Brain microvascular endothelial cell (primary cell): ENCODE measurements around the gene CDK14.

Source experiments
- DNase-seq: peaks from one replicate; pipeline ENCODE4 v3.0.0-alpha.2; 2020
- H3K27ac ChIP-seq: fragments of 250-450 bp; sonication (Bioruptor Pico); 2 replicates; pipeline ENCODE4 v1.5.1; 2020; ENCODE audit warnings: mild to moderate bottlenecking, moderate library complexity
- H3K27me3 ChIP-seq: fragments of 250-450 bp; sonication (Bioruptor Pico); replicated peaks from 2 replicates; pipeline ENCODE4 v1.5.1; 2020; ENCODE audit warnings: mild to moderate bottlenecking
- H3K36me3 ChIP-seq: fragments of 250-450 bp; sonication (Bioruptor Pico); replicated peaks from 2 replicates; pipeline ENCODE4 v1.5.1; 2020; ENCODE audit warnings: mild to moderate bottlenecking
- H3K4me3 ChIP-seq: 2 replicates; pipeline ENCODE4 v1.5.1; 2011; ENCODE audit warnings: low read depth, mild to moderate bottlenecking, control low read depth, low read length, moderate library complexity
- CTCF ChIP-seq: IDR thresholded peaks from 2 replicates; pipeline ENCODE4 v1.5.1; 2011; ENCODE audit warnings: low read depth, mild to moderate bottlenecking, moderate library complexity, low read length, control low read depth, inconsistent platforms; ENCODE audit errors: missing control alignments
- in situ Hi-C: cut with HindIII; loops from 2 replicates; pipeline ENCODE4 v1.10.0; 2017; ENCODE audit warnings: low sequenced_read_pairs, low pct_ligation_motif_present

The CDK14 gene

GRCh38 chr7:90761584-90761983 lies 165.5 kb downstream of the CDK14 start:
- Histone ChIP-seq H3K27ac (no peak overlapping the region), H3K36me3 (no peaks in the 10 kb centered on the region), H3K27me3 (no peaks in the 10 kb centered on the region), H3K4me3 (no peak overlapping the region)
- no peak for TF ChIP-seq CTCF
- DNase-seq = no peak
- in situ Hi-C loops = no loop called here

GRCh38 chr7:90763108-90763507 lies 167.0 kb downstream of the CDK14 start:
- no peak for TF ChIP-seq CTCF
- DNase-seq = no peak
- in situ Hi-C loops = no loop called here

GRCh38 chr7:90764848-90765570 lies 168.9 kb downstream of the CDK14 start:
- no peak overlapping the region for H3K4me3 ChIP-seq
- no peak for TF ChIP-seq CTCF
- no peak for DNase-seq
- H3K27me3 ChIP-seq = no peaks in the 10 kb centered on the region
- no peaks in the 10 kb centered on the region for H3K36me3 ChIP-seq
- in situ Hi-C loops = no loop called here
- H3K27ac ChIP-seq = no peak overlapping the region

More at GRCh38 chr7:90763108-90763507, 167.0 kb downstream of the CDK14 start:
- H3K27me3 ChIP-seq = no peaks in the 10 kb centered on the region
- no peak overlapping the region for H3K4me3 ChIP-seq
- no peaks in the 10 kb centered on the region for H3K36me3 ChIP-seq
- H3K27ac ChIP-seq = no peak overlapping the region

GRCh38 chr7:90766814-90767564 lies 170.9 kb downstream of the CDK14 start:
- Histone ChIP-seq H3K27me3 (no peaks in the 10 kb centered on the region), H3K36me3 (no peaks in the 10 kb centered on the region), H3K4me3 (no peak overlapping the region), H3K27ac (peak overlapping the region; percentile 41)
- TF ChIP-seq CTCF = no peak
- in situ Hi-C loops = no loop called here
- DNase-seq = peak; percentile 47

- in situ Hi-C loops = no loop called here
- H3K27me3 ChIP-seq = no peaks in the 10 kb centered on the region
- no peak for DNase-seq
- no peak for TF ChIP-seq CTCF
- H3K27ac ChIP-seq = no peak overlapping the region
- no peak overlapping the region for H3K4me3 ChIP-seq
- no peaks in the 10 kb centered on the region for H3K36me3 ChIP-seq
These were observed 172.2 kb downstream of the CDK14 start for GRCh38 chr7:90768301-90768700.
